ENCODE results near the gene PCCA. TPM values are rescaled to one million over a fixed set of nuclear protein-coding genes. Genes with fewer than 3 reads are reported as not detected.
"Not testable (repeated sequence)": the region's sequence is repeated elsewhere in the genome, so short reads cannot be mapped to it uniquely, and the experiment has no call there.

PCCA gene
- total RNA-seq, 1 donor from 2014 or later = 14.3 TPM

GRCh38 chr13:100565286-100565685 lies 476.4 kb downstream of the PCCA start:
- DNase-seq (ENCODE audit: low read depth) = no peak

DNA sequence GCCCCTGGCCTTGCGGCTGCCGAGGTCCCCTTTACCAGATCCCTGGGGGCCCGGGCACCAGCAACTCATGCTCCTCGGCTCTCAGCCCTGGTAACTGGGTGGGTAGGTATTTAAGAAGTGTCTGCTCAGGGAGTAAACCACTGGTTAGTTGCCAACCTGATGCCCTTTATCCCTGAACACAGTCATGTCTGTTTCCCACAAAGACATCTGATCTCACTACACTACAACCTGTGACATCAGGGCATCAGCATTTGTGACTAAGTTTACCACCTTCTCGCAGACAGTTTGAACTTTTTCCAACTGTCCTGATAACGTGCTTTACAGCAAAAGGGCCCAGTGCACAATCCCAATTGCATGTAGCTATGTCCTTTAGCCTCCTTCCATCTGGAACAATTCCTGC lies 477.6 kb downstream of the PCCA start:
- DNase-seq (ENCODE audit: low read depth) = peak; percentile 69

- DNase-seq (ENCODE audit: low read depth) = peak; percentile 78
Observed at GRCh38 chr13:100573121-100573520, 484.2 kb downstream of the PCCA start.

DNA sequence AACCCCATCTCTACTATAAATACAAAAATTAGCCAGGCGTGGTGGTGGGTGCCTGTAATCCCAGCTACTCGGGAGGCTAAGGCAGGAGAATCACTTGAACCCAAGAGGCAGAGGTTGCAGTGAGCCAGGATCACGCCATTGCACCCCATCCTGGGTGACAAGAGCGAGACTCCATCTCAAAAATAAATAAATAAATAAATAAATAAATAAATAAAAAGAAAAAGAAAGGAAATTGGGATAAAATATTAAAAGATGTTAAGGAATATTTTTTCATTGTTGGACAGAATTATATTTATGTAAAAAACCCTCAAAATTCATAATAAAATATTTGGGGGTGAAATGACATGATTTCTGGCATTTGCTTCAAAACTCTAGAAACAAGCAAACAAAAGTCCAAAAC lies 488.3 kb downstream of the PCCA start:
- not testable (repeated sequence) for DNase-seq (ENCODE audit: low read depth)

Other genes with a start within 250 kb of the PCCA start
- gene ZIC5, start 117.3 kb upstream of the PCCA start, total RNA-seq = not detected in 2 replicates
- not detected in 2 replicates for gene ZIC2, start 107.3 kb upstream of the PCCA start, total RNA-seq

Data from myocyte (in vitro differentiated cells).